Stimulated activated naive CD8-positive, alpha-beta T cell treated with anti-CD3 and anti-CD28 coated beads, Interleukin-15, Interleukin-2, amounts not matched to agents 100 U/mL and 50 U/mL, for 24 hours (primary cell): Measurements from ENCODE around the gene DCLK2.

Source experiments
- ATAC-seq: fragments of 150-1000 bp; cut with Tn5 transposase; one replicate; pipeline ENCODE4 v1.10.0; 2021
- DNase-seq: peaks from one replicate; pipeline ENCODE4 v3.0.0; 2021

DCLK2 gene

GRCh38 chr4:150117629-150118028, 39.4 kb downstream of the DCLK2 start:
- ATAC-seq (no peak), DNase-seq (no peak)

DNA sequence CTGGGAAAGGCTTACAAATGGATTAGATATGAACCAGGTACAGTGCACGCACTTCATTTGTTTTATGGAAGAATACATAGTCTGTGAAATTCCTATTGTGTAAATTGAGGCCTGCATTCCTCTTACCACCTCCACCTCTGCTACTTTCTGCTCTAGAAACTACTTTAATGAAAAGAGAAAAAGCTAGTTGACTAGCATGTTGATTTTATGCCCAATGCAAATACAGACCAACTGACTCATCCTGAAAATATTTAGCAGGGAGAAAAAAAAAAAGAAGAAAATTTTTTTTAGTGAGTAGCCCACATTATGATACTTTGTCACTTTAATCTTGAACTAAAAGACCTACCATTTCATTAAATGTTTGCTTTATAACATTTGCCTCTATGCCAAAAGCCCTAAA, 41.2 kb downstream of the DCLK2 start:
- DNase-seq (no peak), ATAC-seq (no peak)

GRCh38 chr4:150123087-150123486, 44.8 kb downstream of the DCLK2 start:
- ATAC-seq (no peak), DNase-seq (no peak)

GRCh38 chr4:150123796-150124677, 45.8 kb downstream of the DCLK2 start:
- ATAC-seq (no peak), DNase-seq (no peak)

DNA sequence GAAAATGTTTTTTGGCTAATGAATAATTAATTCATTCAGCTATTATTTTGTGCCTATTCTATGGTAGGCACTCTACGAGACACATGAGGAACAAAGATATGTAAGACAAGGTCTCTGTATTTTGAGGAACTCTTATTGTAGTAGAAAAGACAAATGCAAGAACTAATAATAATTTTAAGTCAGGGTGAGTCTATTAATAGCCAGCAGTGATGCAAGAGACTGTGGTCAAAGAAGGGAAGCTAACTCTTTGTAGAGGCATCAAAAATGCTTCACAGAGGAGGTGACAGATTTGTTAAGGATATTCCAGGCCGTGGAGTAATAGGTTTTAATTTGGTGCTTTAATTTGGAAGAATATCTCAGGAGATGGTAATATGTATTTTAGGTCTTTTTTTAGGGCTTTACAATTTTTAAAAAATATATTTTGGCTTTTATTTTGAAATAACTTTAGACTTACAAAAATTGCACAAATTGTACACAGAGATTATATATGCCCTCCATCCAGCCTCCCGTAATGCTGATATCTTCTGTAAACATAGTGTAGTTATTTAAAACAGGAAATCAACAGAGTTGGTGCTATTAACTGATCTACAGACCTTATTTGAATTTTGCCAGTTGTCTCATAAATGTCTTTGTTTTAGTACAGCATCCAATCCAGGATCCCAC, 48.1 kb downstream of the DCLK2 start:
- no peak for DNase-seq
- no peak for ATAC-seq

DNA sequence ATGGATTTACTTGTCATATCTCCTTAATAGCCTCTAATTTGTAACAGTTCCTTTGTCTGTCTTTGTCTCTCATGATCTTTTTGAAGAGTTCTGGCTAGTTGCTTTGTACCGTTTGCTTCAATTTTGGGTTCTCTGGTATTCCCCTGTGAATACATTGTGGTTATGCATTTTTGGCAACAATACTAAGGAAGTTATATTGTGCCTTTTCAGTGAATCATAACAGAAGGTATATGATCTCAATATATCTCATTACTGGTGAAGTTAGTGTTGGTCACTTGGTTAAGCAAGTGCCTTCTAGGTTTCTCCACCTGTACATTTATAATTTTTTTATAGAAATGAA, 48.6 kb downstream of the DCLK2 start:
- ATAC-seq (no peak), DNase-seq (no peak)

- DNase-seq (no peak), ATAC-seq (no peak)
Measured at GRCh38 chr4:150127757-150128156, 49.5 kb downstream of the DCLK2 start.

GRCh38 chr4:150130933-150131332, 52.7 kb downstream of the DCLK2 start:
- DNase-seq (no peak), ATAC-seq (no peak)

GRCh38 chr4:150131581-150132228, 53.5 kb downstream of the DCLK2 start:
- ATAC-seq, result no peak
- DNase-seq, result no peak

DNA sequence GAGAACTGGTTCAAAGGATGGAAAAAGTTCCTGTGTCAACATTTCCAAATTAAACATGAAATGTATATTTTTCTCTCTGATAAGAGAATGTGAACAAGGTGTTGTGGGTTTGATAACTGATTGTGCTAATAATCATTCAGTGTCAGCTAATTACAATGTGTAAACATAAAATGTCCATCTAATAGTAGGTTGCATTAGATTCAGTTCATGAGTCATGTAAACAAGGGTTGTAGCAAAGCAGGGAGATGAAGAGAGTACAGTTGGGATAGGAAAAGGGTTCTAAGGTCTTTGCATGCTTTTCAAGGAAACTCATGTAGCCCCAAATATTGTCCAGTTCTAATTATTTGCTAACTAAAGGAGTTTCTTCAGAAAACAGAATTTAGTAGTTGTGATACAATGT, 55.4 kb downstream of the DCLK2 start:
- ATAC-seq, result no peak
- no peak for DNase-seq

GRCh38 chr4:150135134-150135772, 57.0 kb downstream of the DCLK2 start:
- ATAC-seq (no peak), DNase-seq (no peak)

DNA sequence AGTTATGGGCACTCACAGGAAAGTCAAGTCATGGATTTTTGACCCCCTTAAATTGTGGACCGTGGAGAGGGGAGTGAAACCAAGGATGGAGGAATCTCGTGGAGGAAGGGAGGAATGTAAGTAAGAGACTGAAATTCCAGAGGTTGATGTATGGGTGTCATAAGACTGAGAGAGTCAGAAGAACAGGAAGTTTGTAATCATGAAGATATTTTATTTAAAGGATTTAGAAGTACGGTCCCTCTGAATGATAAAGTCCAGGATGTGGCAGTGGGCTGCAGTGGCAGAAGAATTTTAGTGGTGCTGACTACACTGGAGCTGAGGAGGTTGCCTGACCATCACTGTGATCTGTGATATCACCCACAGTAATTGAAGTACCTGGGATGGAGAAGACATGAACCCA, 57.8 kb downstream of the DCLK2 start:
- DNase-seq (no peak), ATAC-seq (no peak)

- DNase-seq, result no peak
Measured at GRCh38 chr4:150136481-150136880, 58.2 kb downstream of the DCLK2 start.

DNA sequence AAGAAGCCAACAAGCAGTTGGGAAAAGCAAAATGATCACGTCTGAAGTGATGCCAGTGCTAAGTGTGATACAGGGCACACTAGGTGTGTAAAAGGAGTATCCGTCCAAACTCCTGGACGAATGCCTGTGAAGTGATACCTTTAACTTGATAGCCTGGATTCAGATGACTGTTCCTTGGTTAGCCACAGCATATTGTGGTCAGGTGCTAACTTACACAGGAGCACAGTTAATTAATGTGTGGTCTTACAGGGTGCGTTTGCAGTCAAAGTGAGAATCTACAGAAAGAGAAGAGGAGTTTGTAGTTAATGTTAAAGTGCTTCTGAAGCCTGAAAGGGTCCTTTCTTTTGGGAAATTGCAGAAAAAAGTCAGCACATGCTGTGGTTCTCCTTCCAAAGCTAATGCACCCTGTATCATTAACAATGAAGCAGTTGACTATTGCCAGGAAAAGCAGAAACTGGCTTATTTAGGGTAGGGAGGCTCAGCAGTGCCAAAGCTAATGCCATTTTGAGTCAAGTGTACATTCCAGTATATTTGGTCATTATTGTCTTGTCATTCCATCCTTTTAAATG, 61.1 kb downstream of the DCLK2 start:
- no peak for ATAC-seq
- no peak for DNase-seq

More at GRCh38 chr4:150136481-150136880, 58.2 kb downstream of the DCLK2 start:
- no peak for ATAC-seq

DNA sequence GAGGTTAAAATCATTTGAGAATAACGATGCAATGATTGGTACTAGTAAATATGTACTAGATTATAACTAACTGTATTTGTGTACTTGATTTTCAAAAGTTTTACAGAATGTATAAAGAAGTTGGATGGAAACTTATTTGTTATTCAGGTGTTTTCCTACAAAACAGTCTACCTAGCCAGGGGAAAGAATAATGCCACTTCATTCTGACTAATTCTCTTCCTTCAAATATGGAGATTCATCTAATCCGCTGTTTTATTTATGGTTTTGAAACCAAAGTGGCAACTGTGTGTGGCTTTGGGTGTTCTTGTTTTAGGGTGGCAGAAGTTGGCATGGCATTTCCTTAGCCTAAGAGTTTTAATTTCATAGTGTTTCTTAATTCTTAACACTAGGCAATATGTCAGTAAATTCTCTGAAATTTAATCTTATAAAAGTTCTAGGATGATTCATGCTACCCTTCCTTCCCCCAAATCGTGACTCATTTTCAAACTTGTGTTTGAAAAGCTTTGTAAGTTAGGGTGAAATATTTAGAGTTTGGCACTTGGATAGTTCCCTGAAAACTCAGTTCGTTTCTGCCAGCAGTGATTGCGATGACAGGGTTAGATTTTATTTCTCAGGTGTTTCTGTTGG, 62.6 kb downstream of the DCLK2 start:
- no peak for ATAC-seq
- no peak for DNase-seq

DNA sequence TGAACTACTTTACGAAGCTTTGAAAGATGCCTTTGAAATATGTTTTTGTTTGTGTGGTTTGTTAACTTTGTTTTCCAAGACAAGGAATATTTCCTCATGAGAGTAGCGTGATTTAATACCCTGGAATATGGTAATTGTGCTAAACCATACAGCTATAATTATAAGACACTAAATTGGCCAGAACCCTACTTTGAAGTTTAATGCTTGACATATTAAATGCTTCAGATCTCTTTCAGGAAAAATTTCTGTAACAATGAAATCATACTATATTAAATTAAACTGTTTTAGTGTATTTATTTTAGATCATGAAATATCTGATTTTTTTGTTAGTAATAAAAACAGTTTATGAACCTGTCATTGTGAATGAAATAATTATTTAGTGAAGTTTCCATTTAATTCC, 63.5 kb downstream of the DCLK2 start:
- no peak for ATAC-seq

GRCh38 chr4:150142831-150143230, 64.6 kb downstream of the DCLK2 start:
- no peak for DNase-seq

More for the DNA sequence above, 63.5 kb downstream of the DCLK2 start:
- no peak for DNase-seq

GRCh38 chr4:150145090-150145945, 67.1 kb downstream of the DCLK2 start:
- ATAC-seq (no peak), DNase-seq (no peak)

More at GRCh38 chr4:150142831-150143230, 64.6 kb downstream of the DCLK2 start:
- no peak for ATAC-seq

- ATAC-seq, result no peak
- no peak for DNase-seq
Measured at GRCh38 chr4:150145946-150146340, 67.7 kb downstream of the DCLK2 start.

- no peak for DNase-seq
- ATAC-seq, result no peak
Measured at GRCh38 chr4:150149381-150149780, 71.1 kb downstream of the DCLK2 start.

DNA sequence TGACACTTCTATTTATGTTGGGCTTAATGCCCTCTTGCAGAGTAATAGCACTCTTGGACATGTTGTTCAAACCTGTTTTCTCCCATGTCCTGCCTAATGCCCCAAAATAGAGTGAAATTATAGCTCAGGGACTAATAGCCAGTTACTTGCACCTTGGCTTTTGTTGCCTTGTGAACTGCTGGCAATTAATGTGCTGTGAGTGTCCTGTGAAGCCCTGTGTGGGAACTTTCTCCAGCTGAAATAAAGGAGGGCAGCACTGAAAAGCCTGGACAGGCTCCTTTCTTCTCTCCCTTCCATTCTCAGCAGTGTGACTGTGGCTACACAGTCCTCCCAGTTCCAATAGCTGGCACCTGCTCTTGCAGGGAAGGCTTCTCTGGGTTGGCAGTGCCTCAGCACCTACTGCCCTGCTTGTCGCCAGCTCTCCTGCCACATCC, 72.4 kb downstream of the DCLK2 start:
- ATAC-seq (no peak), DNase-seq (no peak)
